NCI-H526 treated with DMSO at 0.1 percent for 48 hours (cell line): ENCODE results near the gene TEX22.

Source experiments
- DNase-seq: peaks from one replicate; lab custom pipeline; 2025; lab: John Stamatoyannopoulos, UW

The TEX22 gene

GRCh38 chr14:105366386-105367074 is 31.8 kb upstream of the TEX22 start:
- DNase-seq = no peak

- no peak for DNase-seq
Measured at GRCh38 chr14:105367116-105368031, 31.0 kb upstream of the TEX22 start.

GRCh38 chr14:105368032-105368417 is 30.3 kb upstream of the TEX22 start:
- no peak for DNase-seq

- no peak for DNase-seq
Measured at GRCh38 chr14:105368426-105368825, 29.9 kb upstream of the TEX22 start.

GRCh38 chr14:105368910-105369652 is 29.3 kb upstream of the TEX22 start:
- DNase-seq = no peak

- no peak for DNase-seq
Measured at GRCh38 chr14:105369653-105370040, 28.7 kb upstream of the TEX22 start.

- DNase-seq = no peak
Measured at GRCh38 chr14:105374389-105374788, 23.9 kb upstream of the TEX22 start.

- no peak for DNase-seq
Measured at GRCh38 chr14:105375635-105376057, 22.7 kb upstream of the TEX22 start.

- no peak for DNase-seq
Measured at GRCh38 chr14:105376521-105377440, 21.6 kb upstream of the TEX22 start.

- no peak for DNase-seq
Measured at GRCh38 chr14:105377555-105378182, 20.7 kb upstream of the TEX22 start.

GRCh38 chr14:105378199-105378598 is 20.1 kb upstream of the TEX22 start:
- DNase-seq = no peak

GRCh38 chr14:105378873-105379685 is 19.3 kb upstream of the TEX22 start:
- DNase-seq = no peak

- no peak for DNase-seq
Measured at GRCh38 chr14:105379946-105380345, 18.4 kb upstream of the TEX22 start.

GRCh38 chr14:105380756-105381155 is 17.6 kb upstream of the TEX22 start:
- DNase-seq = no peak

GRCh38 chr14:105381446-105382342 is 16.6 kb upstream of the TEX22 start:
- DNase-seq = no peak

- no peak for DNase-seq
Measured at GRCh38 chr14:105382343-105383082, 15.8 kb upstream of the TEX22 start.

GRCh38 chr14:105383083-105383730 is 15.1 kb upstream of the TEX22 start:
- DNase-seq = no peak

GRCh38 chr14:105384041-105384557 is 14.2 kb upstream of the TEX22 start:
- DNase-seq = no peak
